Sigmoid colon (tissue), 4 donors: ENCODE data around the gene SLC25A25.

Experiments used
- EP300 ChIP-seq, 4 donors: sonication (generic); formaldehyde crosslinking; IDR thresholded peaks; one replicate each; pipeline ENCODE4 v1.6.1; 2017; ENCODE audit warnings: antibody characterized with exemption in 4 of 4
- POLR2A ChIP-seq, 2 donors: fragments of 450-650 bp; IDR thresholded peaks; one replicate each; pipeline ENCODE4 v1.6.1; 2016; ENCODE audit warnings: antibody characterized with exemption in 2 of 2, mild to moderate bottlenecking in 2 of 2, moderate library complexity in 2 of 2
- POLR2AphosphoS5 ChIP-seq, 4 donors: sonication (generic); formaldehyde crosslinking; IDR thresholded peaks; one replicate each; pipeline ENCODE4 v1.6.1; 2017; ENCODE audit warnings: antibody characterized with exemption in 4 of 4
- TF ChIP-seq, protein P1 (sequence below), 4 experiments: fragments of 450-650 bp in 3 of 4; fragments of 200-600 bp in 1 of 4; IDR thresholded peaks; one replicate each; pipeline ENCODE4 v1.5.1; 2016 to 2019; ENCODE audit warnings: antibody characterized with exemption in 4 of 4, mild to moderate bottlenecking in 3 of 4, moderate library complexity in 2 of 4

DNA sequence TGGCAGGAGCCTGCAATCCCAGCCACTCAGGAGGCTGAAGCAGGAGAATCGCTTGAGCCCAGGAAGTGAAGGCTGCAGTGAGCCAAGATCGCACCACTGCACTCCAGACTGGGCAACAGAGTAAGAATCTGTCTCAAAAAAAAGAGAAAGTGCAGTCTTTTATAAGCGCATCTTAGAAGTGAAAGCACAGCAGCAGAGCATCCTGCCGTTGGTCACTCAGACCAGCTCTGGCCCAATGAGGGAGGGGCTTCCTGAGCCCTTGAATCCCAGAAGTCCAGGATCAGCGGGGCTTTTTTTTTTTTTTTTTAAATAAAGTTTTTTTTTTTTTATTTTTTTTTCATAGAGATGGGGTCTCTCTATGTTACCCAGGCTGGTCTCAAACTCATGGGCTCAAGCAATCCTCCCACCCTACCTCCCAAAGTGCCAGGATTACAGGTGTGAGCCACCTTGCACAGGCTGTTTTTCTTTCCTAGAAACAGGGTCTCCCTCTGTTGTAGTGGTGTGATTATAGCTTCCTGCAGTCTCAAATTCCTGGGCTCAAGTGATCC is 43.2 kb upstream of the SLC25A25 start:
- TF ChIP-seq, protein P1, sequence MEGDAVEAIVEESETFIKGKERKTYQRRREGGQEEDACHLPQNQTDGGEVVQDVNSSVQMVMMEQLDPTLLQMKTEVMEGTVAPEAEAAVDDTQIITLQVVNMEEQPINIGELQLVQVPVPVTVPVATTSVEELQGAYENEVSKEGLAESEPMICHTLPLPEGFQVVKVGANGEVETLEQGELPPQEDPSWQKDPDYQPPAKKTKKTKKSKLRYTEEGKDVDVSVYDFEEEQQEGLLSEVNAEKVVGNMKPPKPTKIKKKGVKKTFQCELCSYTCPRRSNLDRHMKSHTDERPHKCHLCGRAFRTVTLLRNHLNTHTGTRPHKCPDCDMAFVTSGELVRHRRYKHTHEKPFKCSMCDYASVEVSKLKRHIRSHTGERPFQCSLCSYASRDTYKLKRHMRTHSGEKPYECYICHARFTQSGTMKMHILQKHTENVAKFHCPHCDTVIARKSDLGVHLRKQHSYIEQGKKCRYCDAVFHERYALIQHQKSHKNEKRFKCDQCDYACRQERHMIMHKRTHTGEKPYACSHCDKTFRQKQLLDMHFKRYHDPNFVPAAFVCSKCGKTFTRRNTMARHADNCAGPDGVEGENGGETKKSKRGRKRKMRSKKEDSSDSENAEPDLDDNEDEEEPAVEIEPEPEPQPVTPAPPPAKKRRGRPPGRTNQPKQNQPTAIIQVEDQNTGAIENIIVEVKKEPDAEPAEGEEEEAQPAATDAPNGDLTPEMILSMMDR (IDR thresholded peaks at IDR 0.05): no peak
- TF ChIP-seq EP300 (IDR thresholded peaks at IDR 0.05) (no peak), POLR2AphosphoS5 (IDR thresholded peaks at IDR 0.05) (no peak), POLR2A (IDR thresholded peaks at IDR 0.05) (no peak)
